HL-60 (cell line): Measurements from ENCODE around the gene SCN10A.

Experiments used
- DNase-seq, 2 experiments: peaks; one replicate each; pipeline ENCODE4 v3.0.0-alpha.2; 2010 to 2020; ENCODE audit warnings: low read depth in 1 of 2, low spot score in 1 of 2
- H3K27ac ChIP-seq: fragments of 250-450 bp; sonication (Bioruptor Pico); replicated peaks from 2 replicates; pipeline ENCODE4 v1.5.1; 2020; ENCODE audit warnings: mild to moderate bottlenecking, moderate library complexity
- H3K27me3 ChIP-seq: fragments of 250-450 bp; sonication (Bioruptor Pico); 2 replicates; pipeline ENCODE4 v1.5.1; 2021; ENCODE audit warnings: mild to moderate bottlenecking, moderate library complexity; ENCODE audit not compliant: insufficient read depth, poor library complexity, severe bottlenecking
- H3K4me3 ChIP-seq: replicated peaks from 2 replicates; pipeline ENCODE4 v1.5.1; 2011; ENCODE audit warnings: mild to moderate bottlenecking, control low read depth, low read length; ENCODE audit not compliant: insufficient read depth
- CTCF ChIP-seq: IDR thresholded peaks from one replicate; pipeline ENCODE4 v1.5.1; 2011; ENCODE audit warnings: low read length, control low read depth, inconsistent platforms; ENCODE audit not compliant: insufficient read depth
- GABPA ChIP-seq: IDR thresholded peaks from 2 replicates; pipeline ENCODE4 v1.6.1; 2012; ENCODE audit warnings: low read depth
- POLR2AphosphoS5 ChIP-seq: IDR thresholded peaks from 2 replicates; pipeline ENCODE4 v1.6.1; 2012; ENCODE audit warnings: low read depth
- REST ChIP-seq: IDR thresholded peaks from 2 replicates; pipeline ENCODE4 v1.6.1; 2012; ENCODE audit warnings: low read depth; ENCODE audit not compliant: insufficient replicate concordance
- SPI1 ChIP-seq: IDR thresholded peaks from 2 replicates; pipeline ENCODE4 v1.6.1; 2012; ENCODE audit warnings: low read depth, mild to moderate bottlenecking, borderline replicate concordance

Gene SCN10A

DNA sequence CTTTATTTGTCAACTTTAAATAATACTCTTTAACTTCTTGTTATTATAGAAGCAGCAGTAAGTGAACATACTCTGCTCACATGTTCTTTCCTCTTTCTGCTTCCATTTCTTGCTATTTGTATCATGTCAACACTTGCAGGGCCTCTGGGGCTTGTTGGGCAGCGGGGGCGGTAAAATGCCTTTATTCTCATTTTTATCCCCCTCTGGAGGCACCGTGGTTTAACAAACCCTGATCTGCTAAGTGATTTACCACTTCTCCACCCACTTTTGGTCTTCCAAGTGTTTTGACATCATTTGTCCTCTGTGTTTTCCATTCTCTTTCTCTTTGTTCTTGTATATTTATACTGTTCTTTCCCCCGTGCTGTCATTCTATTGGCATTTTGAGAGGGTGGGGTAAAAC lies 33.9 kb downstream of the SCN10A start:
- Histone ChIP-seq H3K27ac (no peak overlapping the region), H3K27me3 (no peaks in the 10 kb centered on the region), H3K4me3 (no peak overlapping the region)
- TF ChIP-seq SPI1 (no peak), CTCF (no peak)
- DNase-seq = peak in 1 of 2 experiments; percentile 15

DNA sequence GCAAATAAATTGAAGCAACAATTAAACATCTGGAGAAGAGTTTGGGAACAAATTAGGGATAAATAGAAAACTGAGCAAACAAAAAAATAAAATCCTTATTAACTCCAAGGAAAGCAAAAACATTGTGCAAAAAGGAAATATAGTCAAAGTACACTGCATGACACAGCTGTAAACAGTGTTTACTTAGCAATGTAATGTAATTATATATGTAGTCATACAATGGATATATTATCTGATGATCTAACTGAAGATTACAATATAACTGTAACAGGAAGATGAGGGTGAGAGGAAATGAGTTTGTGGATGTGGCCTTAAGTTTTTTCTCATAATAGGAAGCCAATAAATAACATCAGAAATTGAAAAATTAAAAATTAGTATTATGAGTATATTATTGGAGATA lies 42.5 kb downstream of the SCN10A start:
- Histone ChIP-seq H3K27me3 (peaks cover 4% of the 10 kb centered on the region), H3K4me3 (no peak overlapping the region), H3K27ac (no peak overlapping the region)
- TF ChIP-seq SPI1 (no peak), REST (no peak), GABPA (no peak), POLR2AphosphoS5 (no peak), CTCF (no peak)
- no peak for DNase-seq

- Histone ChIP-seq H3K27me3 (no peaks in the 10 kb centered on the region), H3K4me3 (no peak overlapping the region), H3K27ac (no peak overlapping the region)
- TF ChIP-seq REST (no peak), CTCF (no peak), SPI1 (no peak), POLR2AphosphoS5 (no peak), GABPA (no peak)
- no peak for DNase-seq
Observed at GRCh38 chr3:38763569-38763968, 52.4 kb downstream of the SCN10A start.

- peaks cover 2% of the 10 kb centered on the region for H3K27me3 ChIP-seq
- no peak overlapping the region for H3K27ac ChIP-seq
- TF ChIP-seq POLR2AphosphoS5 = no peak
- TF ChIP-seq SPI1 = no peak
- no peak for TF ChIP-seq GABPA
- TF ChIP-seq CTCF = no peak
- TF ChIP-seq REST = no peak
- no peak for DNase-seq
- H3K4me3 ChIP-seq = no peak overlapping the region
Observed at GRCh38 chr3:38758557-38758956, 57.5 kb downstream of the SCN10A start.
